HG03442 (cell line): ENCODE measurements around the gene SET.
"Not testable (repeated sequence)": the region's sequence is repeated elsewhere in the genome, so short reads cannot be mapped to it uniquely, and the experiment has no call there.

ENCODE experiments used
- ATAC-seq: cut with Tn5 transposase; IDR thresholded peaks from one replicate; pipeline ENCODE4 v1.9.1; 2021; ENCODE audit warnings: mild to moderate bottlenecking, moderate library complexity; ENCODE audit not compliant: unreplicated experiment

SET gene

GRCh38 chr9:128685636-128686489, 3.2 kb upstream of the SET start:
- no peak for ATAC-seq

- no peak for ATAC-seq
These were observed 1.6 kb upstream of the SET start for GRCh38 chr9:128687453-128687852.

DNA sequence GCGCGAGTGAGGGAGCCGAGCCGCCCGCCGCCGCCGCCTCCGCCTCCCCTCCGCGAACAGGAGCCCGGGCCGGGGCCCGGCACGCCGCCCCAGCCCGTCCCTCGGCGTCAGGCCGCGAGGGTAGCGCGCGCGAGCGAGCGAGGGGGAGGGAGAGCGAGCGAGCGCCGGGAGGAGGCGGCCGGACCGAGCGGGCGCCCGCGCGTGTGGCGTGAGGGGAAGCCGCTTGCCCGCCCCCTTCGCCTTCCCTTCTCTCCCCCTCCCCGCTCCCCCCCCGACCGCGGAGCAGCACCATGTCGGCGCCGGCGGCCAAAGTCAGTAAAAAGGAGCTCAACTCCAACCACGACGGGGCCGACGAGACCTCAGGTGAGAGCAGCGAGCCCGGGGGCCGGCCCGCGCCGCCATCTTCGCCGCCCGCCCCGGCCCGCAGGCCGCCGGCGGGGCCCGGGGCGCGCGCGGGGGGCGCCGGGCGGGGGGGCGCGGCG, 312 bp downstream of the SET start:
- ATAC-seq: peak; percentile 1

DNA sequence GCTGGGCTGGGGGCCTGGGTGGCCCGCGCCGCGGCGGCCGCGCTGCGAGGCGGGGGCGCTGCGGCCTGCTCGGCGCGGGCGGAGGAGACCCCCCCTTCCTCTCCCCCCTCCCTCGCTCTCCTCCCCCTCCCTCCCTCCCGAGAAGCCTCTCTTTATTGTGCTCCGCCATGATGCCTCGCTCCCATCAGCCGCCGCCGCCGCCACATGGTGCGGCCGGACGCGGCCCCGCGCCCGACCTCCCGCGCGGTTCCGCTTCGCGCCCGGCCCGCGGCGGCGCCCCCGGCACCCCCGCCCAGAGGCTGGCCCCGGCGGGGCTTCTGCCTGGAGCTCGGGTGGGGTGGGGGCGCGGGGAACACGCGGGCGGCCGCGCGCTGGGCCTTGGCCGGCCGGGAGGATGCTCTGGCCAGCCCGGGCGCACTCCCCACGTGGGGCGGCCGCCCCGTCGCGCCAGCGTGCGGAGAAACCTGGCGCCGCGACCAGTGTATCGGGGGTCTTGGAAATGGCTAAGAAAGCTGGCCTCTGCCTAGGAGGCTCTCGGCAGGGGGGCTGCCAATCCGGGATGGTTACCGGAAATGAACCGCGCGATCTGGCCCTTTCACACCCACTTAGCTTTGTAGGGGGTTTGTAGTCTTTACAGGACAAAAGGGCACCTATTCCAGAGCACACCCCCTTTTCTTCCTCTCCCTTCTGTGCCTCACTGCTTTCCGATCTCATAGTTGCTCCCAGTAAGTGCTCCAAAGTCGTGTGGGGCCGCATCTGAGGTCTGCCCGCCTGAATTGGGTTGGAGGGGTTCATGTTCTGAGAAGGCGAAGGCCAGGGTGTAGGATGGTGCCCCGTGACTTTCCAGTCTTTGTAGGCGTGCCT, 1.0 kb downstream of the SET start:
- ATAC-seq: peak; percentile 4

- ATAC-seq: no peak
These were observed 1.6 kb downstream of the SET start for GRCh38 chr9:128690684-128691034.

- ATAC-seq: not testable (repeated sequence)
These were observed 4.7 kb downstream of the SET start for GRCh38 chr9:128693738-128694137.

GRCh38 chr9:128694344-128694743, 5.3 kb downstream of the SET start:
- ATAC-seq: no peak

DNA sequence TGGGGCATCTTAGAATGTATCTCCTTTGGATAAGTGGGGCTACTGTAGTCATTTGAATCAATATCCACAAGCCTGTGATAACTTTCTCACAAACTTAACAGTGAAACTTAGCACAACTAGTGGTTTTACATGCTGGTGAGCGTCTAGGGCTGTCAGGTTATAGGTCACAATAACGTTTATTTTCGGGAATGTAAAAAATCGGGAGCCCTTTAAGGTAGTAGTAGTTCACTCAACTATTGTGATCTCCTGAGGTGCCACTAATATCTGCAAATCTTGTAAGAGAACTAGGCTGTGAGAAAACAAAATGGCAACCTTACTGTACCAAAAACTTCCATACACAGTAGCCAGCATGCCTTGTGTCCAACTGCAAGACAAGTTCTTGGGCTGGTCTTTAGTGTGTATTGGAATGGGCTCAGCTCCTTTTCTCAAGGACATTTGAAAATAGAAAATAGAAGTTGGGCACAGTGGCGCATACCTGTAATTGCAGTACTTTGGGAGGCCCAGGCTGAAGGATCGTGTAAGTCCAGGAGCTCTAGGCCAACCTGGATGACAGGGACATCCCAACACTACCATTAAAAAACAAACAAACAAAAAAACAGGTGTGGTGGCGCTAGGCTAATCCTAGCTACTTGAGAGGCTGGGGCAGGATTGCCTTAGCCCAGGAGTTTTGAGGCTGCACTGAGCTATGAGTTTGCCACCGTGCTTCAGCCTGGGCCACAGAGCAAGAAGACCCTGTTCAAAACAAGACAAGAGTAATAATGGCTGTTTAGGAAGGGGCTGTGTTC, 8.1 kb downstream of the SET start:
- no peak for ATAC-seq

- ATAC-seq: not testable (repeated sequence)
These were observed 10.2 kb downstream of the SET start for GRCh38 chr9:128699096-128699795.

GRCh38 chr9:128701227-128701854, 12.3 kb downstream of the SET start:
- ATAC-seq: no peak

DNA sequence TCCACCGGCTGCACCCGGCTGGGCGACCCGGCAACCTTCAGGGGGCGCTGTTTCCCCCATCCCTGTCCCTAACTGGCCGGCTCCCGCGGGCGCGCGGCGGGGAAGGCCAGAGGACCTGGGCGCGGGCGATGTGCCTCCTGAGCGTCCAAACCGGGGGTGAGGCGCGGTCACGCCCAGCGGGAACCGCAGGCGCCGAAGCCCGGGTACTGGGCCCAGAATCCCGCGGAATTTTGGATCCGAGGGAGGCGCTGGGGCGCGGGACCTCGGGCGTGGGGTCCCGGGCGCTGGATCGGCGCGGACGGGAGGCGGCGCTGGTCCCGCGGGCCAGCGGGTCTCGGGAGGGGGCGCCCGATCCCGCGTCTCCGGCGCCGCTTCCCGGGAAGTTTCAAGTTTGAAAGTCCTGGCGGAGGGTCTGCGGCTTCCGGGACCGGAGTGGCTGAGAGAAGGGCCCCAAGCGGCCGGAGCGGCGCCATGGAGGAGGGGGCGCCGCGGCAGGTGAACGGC, 13.5 kb downstream of the SET start, which contains the start of gene PKN3:
Gene PKN3 (plus strand): TSS at position 59 of the 504 bp plus-strand sequence. CDS start 413 bp downstream, at position 472.
- ATAC-seq: peak; percentile 77

- ATAC-seq: peak; percentile 10
These were observed 14.1 kb downstream of the SET start for GRCh38 chr9:128702949-128703615.

DNA sequence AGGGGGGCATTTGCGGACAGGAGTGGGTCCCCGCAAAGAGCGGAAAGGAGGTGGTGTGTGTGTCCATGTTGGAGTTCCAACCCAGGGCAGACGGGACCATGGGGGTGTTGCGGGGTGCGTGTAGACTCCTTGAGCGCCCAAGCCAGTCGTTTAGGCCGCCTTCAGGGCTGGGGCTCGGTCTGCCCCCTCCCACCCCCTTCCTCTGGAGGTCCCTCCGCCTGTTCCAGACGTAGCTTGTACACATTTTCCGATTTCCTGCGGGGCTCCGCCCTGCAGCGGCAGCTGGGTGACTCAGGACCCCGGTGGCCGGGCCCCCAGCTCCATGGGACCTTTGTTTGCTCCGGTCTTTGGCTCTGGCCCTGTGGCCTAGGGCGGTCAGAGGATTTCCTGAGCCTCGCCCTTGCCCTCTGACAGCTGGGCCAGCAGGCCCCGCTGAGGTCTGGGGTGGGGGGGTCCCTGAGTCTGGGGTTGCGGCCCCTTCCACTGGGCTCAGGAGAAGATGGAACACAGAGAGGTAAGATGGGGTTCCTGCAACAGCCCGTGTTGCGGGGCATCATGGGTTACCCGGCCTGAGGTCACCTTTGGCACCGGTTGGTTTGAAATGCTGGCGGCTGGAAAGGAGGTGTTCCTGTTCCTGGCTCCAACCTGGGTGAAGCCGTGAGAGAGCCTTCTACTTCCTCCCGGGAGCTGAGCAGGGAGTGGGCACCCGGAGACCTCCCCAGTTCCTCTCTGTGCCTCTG, 14.8 kb downstream of the SET start:
- ATAC-seq: no peak

- no peak for ATAC-seq
These were observed 15.3 kb downstream of the SET start for GRCh38 chr9:128704356-128704670.

GRCh38 chr9:128705051-128705965, 16.3 kb downstream of the SET start:
- no peak for ATAC-seq

DNA sequence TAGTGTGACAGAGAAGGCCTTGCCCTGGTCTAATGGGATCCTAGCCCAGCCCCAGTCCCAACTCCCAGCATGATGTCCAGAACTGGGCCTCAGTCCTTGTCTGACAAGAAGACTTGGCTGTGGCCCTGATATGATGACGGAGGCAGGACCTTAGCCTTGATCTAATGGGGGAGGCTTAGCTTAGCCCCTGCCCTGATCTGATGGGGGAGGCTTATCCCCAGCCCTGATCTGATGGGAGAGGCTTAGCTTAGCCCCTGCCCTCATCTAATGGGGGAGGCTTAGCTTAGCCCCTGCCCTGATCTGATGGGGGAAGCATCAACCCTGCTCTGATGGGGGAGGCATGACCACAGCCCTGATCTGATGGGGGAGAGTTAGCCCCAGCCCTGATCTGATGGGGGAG, 17.0 kb downstream of the SET start:
- ATAC-seq: no peak

GRCh38 chr9:128706671-128707381, 17.8 kb downstream of the SET start:
- ATAC-seq: no peak
